ENCODE data around the gene INTS11.
A peak's percentile ranks its signal among the peaks of the same experiment; 100 is the strongest.
"Not testable (repeated sequence)": the region's sequence is repeated elsewhere in the genome, so short reads cannot be mapped to it uniquely, and the experiment has no call there.

Gene INTS11

DNA sequence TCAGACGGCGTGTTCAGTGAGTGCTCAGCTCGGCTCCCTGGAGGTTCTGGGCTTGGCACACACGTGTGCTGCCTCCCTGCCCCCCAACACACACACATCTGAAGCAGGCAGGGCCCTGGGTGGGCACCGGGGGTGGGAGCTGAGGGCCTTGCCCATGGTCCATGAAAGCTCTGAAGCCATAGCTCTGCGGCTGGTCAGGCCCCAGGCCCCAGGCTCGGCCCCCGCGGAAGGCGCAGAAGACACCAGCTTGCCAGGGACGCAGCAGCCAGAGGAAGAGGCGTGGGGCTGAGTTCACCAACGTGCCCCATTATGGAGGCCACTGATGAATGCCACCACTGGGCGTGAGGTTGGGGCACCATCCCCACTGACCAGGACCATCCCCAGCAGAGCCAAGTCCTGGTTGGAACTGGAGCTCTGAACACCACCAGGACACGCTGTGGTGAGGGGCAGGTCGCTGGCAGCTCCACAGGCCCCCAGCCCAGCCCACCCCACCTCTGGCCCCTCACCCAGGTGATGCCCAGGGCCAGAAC lies 46.4 kb upstream of the INTS11 start:
- in situ Hi-C loops (cut with HindIII; ENCODE audit: low sequenced_read_pairs): no loop called here
- DNase-seq (ENCODE audit: low read depth, low spot score): no peak
- H3K4me3 ChIP-seq (ENCODE audit: low read depth, low read length): no peak overlapping the region
- TF ChIP-seq, protein P1, sequence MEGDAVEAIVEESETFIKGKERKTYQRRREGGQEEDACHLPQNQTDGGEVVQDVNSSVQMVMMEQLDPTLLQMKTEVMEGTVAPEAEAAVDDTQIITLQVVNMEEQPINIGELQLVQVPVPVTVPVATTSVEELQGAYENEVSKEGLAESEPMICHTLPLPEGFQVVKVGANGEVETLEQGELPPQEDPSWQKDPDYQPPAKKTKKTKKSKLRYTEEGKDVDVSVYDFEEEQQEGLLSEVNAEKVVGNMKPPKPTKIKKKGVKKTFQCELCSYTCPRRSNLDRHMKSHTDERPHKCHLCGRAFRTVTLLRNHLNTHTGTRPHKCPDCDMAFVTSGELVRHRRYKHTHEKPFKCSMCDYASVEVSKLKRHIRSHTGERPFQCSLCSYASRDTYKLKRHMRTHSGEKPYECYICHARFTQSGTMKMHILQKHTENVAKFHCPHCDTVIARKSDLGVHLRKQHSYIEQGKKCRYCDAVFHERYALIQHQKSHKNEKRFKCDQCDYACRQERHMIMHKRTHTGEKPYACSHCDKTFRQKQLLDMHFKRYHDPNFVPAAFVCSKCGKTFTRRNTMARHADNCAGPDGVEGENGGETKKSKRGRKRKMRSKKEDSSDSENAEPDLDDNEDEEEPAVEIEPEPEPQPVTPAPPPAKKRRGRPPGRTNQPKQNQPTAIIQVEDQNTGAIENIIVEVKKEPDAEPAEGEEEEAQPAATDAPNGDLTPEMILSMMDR (IDR thresholded peaks at IDR 0.05; ENCODE audit: low read depth, low read length): no peak

DNA sequence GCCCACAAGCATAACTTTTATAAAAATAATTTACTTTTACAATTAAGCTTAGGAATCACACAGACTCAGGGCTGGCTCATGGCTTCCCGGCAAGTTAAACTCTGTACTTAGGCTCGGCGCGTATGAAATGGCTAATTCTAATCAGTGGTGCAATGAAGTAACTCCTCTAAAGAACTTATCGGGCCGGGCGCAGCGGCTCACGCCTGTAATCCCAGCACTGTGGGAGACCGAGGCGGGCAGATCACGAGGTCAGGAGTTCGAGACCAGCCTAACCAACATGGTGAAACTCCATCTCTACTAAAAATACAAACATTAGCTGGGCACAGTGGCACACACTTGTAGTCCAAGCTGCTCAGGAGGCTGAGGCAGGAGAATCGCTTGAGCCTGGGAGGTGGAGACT lies 45.6 kb upstream of the INTS11 start:
- in situ Hi-C loops (cut with HindIII; ENCODE audit: low sequenced_read_pairs); DNase-seq (ENCODE audit: low read depth, low spot score); H3K4me3 ChIP-seq (ENCODE audit: low read depth, low read length): not testable (repeated sequence)

DNA sequence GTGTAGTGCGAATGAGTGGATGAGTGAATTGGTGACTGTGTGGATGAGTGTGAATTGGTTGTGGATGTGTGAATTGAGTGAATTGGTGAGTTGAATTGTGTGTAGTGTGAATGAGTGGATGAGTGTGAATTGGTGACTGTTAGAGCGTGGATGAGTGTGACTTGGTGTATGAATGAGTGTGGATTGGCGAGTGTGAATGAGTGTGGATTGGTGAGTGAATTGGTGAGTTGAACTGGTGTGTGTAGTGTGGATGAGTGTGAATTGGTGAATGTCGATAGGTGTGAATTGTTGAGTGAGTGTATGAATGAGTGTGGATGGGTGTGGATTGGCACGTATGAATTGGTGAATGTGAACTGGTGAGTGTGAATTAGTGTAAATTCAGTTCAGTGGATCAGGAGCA lies 42.9 kb upstream of the INTS11 start:
- DNase-seq (ENCODE audit: low read depth, low spot score): no peak
- in situ Hi-C loops (cut with HindIII; ENCODE audit: low sequenced_read_pairs): no loop called here
- TF ChIP-seq, protein P1 (IDR thresholded peaks at IDR 0.05; ENCODE audit: low read depth, low read length): no peak
- no peak overlapping the region for H3K4me3 ChIP-seq (ENCODE audit: low read depth, low read length)

DNA sequence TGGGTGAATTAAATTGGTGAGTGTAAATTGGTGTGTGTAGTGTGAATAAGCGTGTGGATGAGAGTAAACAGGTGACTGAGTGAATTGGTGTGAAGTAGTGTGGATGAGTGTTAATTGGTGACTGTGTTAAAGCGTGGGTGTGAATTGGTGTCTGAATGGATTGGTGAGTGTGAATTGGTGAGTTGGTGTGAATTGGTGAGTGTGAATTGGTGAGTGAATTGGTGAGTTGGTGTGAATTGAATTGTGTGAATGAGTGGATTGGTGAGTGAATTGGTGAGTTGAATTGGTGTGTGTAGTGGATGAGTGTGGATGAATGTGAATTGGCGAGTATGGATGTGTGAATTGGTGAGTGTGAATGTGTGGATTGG lies 42.2 kb upstream of the INTS11 start:
- no peak overlapping the region for H3K4me3 ChIP-seq (ENCODE audit: low read depth, low read length)
- DNase-seq (ENCODE audit: low read depth, low spot score): no peak
- in situ Hi-C loops (cut with HindIII; ENCODE audit: low sequenced_read_pairs): no loop called here
- TF ChIP-seq, protein P1 (IDR thresholded peaks at IDR 0.05; ENCODE audit: low read depth, low read length): no peak

DNA sequence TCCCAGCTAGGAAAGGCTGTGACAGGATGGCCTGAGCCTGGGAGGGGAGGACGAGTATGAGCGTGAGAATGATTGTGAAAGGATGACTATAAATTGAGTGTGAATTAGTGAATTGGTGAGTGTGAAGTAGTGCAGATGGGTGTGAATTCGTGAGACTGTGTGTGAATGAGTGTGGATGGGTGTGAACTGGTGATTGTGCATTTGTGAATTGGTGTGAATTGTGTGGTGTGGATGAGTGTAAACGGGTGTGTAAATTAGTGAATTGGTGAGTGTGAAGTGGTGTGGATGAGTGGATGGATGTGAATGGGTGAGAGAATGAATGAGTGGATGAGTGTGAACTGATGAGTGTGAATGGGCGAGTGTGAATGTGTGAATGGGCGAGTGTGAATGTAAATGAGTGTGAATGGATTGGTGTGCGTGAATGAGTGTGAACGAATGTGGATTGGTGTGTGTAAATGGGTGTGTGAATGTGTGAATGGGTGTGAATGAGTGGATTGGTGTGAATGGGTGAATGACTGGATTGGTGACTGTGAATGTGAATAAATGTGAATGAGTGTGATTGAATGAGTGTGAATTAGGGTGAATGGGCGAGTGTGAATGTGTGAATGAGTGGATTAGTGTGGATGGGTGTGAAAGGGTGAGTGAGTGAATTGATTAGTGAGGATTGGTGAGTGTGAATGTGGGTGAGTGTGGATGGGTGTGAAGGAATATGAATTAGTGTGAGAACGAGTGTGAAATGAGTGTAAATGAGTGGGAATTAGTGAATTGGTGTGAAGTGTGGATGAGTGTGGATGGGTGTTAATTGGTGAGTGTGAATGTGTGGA lies 41.6 kb upstream of the INTS11 start:
- no peak overlapping the region for H3K4me3 ChIP-seq (ENCODE audit: low read depth, low read length)
- TF ChIP-seq, protein P1 (IDR thresholded peaks at IDR 0.05; ENCODE audit: low read depth, low read length): no peak
- no peak for DNase-seq (ENCODE audit: low read depth, low spot score)

DNA sequence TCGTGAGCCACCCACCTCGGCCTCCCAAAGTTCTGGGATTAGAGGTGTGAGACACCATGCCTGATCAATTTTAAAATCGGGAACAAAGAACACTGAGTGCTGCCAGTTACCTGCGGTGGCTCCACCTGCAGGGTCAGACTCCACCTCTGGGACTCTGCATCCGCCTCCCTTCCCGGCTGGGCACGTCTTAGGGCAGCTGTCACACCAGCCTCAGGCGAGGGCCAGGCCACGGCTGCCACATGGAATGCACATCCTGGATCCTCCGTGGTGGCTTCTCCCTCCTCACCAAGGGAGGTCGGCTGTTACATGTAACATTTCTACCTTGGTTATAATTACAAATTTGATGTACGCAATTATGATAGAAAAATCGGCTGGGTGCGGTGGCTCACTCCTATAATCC lies 39.8 kb upstream of the INTS11 start:
- DNase-seq (ENCODE audit: low read depth, low spot score): no peak
- H3K4me3 ChIP-seq (ENCODE audit: low read depth, low read length): no peak overlapping the region
- in situ Hi-C loops (cut with HindIII; ENCODE audit: low sequenced_read_pairs): no loop called here
- TF ChIP-seq, protein P1 (IDR thresholded peaks at IDR 0.05; ENCODE audit: low read depth, low read length): no peak

More for the DNA sequence above, 41.6 kb upstream of the INTS11 start:
- in situ Hi-C loops (cut with HindIII; ENCODE audit: low sequenced_read_pairs): no loop called here

DNA sequence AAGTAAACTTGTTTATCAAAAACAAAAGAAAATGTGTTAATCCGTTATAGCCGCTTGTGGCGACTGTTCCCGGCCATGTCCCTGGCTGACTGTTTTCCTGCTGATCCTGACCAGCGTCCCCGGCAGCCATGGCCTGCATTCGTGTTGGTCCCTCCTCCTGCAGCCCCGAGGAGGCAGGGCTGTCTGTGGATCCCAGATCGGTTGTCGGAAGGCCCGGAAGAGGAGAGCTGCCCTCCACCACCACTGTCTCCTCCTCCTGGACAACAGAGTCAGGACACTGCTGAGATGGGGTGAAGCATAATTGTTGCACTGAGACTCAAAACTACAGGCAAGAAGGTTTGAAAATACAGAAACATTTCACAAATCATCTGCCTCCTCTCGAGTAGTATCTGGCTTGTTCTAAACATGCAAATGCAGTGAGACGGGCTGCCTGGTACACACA lies 37.5 kb upstream of the INTS11 start:
- in situ Hi-C loops (cut with HindIII; ENCODE audit: low sequenced_read_pairs): no loop called here

More for the DNA sequence above, 37.5 kb upstream of the INTS11 start:
- no peak overlapping the region for H3K4me3 ChIP-seq (ENCODE audit: low read depth, low read length)
- peak; percentile 79 for DNase-seq (ENCODE audit: low read depth, low spot score)
- TF ChIP-seq, protein P1 (IDR thresholded peaks at IDR 0.05; ENCODE audit: low read depth, low read length): peak; percentile 42
